ENCODE measurements around the gene LAMA5.

Gene LAMA5

DNA sequence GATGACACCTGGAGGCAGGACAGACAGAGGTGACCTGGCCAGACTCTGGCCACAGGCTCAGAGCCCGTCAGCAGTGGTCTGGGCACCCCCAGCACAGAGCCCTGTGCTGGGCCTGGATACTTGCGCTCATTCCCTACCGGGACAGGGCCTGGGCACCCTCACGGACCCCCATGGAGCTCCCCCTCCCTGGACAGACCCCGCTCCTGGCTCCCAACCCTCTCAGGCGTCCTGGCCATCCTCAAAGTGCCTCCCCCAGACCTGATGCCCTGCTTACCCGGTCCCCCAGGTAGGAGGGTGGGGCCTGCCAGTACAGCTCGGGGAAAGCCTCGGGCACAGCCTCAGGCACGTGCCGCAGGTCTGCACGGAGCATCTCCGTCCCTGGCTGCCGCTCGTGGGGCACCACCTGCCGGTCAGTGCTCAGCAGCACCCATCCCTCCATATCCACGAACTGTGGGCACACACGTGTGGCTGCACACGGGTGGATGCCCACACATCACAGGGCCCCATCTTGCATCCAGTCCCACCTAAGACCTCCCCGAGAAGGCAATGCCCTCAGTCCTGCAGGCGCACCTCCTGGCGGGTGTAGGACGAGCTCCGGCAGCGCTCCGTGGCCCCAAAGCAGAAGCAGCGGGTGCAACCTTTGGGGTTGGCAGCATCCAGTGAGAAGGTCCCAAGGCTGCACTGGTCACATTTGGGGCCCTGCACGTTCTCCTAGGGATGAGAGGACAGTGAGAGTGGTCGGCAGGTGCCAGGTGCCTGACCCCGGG is 40.0 kb downstream of the LAMA5 start:
- DNase-seq = no peak

DNA sequence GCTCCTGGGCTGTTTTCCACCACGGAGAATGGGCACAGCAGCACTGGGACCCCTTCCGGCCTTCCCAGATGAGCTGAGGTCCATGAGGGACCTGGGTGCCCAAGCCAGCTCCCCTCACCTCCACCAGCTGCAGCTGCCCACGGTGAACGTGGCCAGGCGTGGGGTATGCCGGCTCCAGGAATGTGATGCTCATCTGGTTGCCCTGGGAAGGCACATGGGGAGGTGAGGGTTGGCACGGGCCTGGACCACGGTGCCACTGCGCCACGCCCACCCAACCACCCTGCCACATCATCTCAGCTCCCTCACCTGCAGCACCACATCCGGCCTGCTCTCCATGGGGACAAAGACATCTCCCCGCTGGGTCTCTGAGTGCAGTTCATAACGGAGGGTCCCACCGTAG is 40.6 kb downstream of the LAMA5 start:
- DNase-seq = no peak

DNA sequence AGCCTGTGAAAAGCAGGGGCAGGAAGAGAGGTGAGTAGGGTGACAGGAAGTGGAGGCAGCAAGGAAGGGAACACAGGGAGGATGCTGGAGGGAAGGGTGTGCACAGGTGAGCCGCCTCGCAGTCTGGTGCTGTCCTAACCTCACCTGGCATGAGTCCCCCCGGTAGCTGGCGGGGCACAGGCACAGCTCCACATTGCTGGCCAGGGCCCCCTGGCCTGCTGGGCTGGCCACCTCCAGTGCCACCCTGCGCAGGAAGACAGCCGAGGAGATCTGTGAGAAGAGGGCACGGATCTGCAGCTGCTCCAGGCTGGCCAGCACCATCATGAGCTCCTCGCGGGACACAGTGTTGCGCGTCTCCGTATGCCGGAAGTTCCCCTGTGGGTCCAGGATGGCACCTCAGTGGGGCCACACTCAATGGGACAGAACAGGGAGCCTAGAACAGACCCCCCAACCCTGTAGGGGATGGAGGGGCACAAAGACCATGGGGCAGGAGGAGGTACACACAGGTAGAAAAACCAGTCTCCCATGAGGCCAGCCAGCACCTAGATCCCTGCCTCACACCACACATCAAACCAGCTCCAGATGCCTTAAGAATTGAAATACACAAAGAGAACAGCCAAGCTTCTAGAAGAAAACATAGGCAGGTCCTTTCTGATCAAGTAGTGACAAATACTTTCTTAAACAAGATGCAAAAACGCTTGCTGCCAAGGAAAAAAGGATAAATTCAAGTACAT is 41.8 kb downstream of the LAMA5 start:
- DNase-seq = no peak

DNA sequence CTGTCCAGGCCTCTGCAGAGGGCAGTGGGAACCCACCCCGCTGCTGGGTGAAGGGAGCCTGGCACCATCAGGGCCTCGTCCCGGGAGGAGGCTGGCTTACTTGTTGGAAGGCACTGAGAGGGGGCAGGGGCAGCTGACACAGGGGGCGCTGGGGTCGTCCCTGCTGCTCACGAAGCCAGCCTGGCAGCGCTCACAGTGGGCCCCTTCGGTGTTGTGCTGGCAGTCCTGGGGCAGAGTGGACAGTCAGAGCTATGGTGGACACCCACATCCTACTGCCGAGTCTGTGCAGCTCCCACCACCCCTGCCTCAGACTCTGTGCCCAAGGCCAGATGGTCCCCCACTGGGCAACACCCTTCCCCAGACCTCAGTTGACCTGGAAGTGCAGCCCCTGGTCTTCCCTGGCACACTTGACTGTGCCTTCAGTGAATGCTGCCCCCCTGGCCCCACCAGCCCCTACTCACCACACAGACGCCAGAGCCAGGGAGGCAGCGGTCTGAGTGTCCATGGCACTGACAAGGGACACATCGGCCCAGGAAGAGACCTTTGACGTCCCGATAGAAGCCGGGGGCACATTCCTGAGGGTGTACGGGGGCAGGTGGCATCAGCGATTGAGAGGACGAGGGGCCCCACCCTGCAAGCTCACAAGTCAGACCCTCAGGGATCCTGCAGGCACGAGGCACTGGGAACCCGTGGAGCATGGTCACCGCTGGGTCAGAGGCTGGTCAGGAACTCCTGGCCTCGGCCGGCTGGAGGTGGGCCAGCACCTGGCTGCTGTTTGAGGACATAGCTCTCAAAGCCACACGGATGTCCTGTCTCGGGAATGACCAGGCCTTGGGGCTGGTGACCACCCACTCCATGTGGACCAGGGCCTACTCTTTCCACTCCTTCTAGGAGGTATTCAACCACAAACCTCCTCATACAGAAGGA is 42.9 kb downstream of the LAMA5 start:
- no peak for DNase-seq

DNA sequence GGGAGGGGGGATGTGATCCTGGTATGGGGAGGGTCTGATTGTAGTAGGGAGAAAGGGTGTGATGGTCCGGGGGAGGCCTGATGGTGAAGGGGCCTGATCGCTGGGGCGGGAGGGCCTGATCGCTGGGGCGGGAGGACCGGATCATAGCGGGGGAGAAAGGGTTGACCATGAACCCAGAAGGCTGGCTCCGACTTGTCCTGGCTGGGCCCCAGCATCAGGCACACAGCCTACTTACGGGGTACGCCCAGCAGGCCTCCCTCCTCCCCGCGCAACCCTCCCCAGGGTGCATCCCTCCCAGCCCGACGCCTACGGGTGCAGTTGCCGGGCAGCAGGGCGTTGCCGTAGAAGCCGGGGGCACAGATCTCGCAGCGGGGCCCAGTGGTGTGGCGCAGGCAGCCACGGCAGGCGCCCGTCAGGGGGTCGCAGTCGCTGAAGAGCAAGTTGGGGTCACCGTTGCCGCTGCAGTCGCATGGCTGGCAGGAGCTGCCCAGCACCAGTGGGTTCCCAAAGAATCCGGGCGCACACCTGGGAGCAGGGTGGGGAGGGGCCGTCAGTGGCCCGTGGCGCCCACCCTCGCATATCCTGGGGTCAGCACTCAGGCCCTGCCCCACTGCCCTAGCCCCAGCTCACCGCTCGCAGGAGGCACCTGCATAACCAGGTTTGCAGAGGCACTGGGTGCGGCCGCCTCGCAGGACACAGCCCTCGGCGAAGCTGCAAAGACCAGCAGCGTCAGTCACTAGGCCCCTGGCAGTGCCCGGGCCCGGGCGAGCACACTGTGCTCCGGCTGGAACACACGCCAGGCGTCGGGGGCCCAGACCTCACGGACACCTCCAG is 43.7 kb downstream of the LAMA5 start:
- no peak for DNase-seq

DNA sequence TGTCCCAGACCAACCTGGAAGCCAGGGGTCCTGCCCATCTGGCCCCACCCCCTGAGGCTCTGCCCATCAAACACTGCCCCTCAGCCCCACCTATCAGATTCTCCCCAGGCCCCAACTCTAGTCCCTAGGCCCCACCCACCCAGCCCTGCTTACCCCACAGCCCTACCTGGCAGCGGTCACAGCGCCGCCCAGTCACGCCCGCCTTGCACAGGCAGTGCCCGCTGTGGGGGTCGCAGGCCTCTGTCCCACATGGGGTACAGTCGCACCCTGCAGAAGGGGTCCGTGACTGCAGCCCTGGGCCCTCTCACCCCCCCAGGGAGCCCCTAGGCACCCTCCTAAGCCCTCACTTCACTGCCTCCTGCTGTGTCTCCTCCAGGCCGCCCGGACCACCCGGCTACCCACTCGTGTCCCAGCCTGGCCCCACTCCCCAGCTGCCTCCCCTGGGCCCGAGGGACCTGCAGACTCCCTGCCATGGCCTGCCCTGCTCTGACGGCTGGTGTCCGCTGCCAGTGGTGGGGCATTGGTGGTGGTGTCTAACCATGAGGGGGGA is 44.5 kb downstream of the LAMA5 start:
- DNase-seq = no peak

DNA sequence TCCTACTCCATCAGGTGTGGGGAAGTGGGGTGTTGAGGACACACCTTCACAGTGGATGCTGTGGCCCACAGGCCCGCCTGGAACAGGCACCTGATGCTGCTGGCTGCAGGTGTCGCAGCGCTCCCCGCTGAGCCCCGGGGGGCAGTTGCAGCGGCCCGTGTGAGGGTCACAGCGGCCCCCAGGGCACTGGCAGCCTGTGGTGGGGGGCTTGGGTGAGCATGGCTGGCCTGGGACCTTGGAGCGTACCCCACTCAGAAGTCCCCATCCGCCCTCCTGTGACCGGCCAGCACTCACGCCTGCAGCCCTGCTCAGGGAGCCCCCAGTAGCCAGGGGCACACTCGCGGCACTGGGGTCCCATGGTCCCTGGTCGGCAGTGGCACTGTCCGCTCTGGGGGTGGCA is 45.1 kb downstream of the LAMA5 start:
- no peak for DNase-seq

DNA sequence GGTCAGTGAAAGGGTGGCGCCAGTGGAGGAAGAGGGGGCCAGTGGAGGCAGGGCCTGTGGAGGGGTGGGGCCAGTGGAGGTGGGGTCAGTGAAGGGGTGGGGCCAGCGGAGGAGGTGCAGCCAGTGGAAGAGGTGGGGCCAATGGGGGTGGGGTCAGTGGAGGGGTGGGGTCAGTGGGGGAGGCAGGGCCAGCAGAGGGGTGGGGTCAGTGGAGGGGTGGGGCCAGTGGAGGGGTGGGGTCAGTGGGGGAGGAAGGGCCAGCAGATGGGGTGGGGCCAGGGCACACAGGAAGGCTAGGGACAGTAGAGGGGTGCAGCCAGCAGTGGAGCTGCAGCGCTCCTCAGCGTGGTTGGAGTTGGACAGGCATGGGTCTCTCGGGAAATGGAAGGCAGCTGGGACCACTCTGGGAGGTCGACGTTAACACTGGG is 45.6 kb downstream of the LAMA5 start:
- DNase-seq = no peak

DNA sequence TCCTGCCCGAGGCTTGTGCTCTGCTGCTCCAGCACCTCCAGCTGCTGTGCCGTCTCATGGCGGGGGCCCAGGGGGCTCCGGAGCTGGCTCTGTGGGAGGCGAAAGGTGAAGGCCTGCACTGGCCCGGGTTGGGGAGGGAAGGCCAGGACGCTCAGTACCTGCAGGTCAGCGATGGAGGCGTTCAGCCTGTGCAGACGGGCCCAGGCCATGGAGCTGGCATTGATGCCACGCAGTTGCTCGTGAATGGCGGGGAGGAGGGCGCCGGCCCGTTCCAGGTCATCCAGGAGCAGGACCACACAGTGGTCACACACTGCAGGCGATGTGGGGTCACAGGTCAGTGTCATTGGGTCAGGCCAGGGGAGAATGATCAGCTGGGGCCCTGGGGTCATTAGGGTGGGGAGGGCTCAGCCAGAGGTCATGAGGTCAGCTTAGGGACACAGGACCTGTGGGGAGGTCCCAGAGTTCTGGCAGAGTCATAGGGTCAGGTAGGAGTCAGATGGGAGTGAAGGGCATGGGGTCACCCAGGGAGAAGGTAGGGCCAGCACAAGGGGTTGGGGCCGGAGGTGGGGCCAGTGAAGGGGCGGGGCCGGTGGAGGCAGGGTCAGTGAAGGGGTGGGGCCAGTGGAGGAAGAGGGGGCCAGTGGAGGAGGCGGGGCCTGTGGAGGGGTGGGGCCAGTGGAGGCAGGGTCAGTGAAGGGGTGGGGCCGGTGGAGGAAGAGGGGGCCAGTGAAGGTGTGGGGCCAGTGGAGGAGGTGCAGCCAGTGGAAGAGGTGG is 46.3 kb downstream of the LAMA5 start:
- DNase-seq = no peak

DNA sequence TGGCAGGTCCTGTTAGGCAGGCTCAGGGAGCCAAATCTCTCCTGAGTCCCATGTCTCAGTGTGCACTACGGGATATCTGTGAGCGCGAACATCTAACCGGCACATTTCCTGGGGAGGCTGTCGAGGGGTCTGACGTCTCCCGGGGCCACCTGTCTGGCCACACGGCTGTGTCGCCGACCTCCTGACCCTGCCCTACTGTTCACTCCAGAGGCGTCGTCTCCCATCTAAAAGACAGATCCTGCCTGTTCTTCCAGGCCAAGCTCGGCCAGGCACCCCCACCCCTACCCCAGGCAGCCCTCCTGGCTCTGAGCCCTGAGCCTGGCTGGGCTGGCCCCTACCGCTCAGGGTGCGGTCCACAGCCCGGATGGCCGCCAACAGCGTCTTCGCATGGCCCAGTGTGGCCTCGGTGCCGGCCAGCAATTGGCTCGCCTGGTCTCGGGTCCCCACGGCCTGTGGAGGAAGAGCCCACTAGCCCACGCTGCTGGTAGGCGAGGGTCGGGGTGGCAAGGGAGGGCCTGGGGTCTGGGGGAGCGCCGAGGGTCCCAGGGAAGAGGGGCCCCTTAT is 47.7 kb downstream of the LAMA5 start:
- no peak for DNase-seq

DNA sequence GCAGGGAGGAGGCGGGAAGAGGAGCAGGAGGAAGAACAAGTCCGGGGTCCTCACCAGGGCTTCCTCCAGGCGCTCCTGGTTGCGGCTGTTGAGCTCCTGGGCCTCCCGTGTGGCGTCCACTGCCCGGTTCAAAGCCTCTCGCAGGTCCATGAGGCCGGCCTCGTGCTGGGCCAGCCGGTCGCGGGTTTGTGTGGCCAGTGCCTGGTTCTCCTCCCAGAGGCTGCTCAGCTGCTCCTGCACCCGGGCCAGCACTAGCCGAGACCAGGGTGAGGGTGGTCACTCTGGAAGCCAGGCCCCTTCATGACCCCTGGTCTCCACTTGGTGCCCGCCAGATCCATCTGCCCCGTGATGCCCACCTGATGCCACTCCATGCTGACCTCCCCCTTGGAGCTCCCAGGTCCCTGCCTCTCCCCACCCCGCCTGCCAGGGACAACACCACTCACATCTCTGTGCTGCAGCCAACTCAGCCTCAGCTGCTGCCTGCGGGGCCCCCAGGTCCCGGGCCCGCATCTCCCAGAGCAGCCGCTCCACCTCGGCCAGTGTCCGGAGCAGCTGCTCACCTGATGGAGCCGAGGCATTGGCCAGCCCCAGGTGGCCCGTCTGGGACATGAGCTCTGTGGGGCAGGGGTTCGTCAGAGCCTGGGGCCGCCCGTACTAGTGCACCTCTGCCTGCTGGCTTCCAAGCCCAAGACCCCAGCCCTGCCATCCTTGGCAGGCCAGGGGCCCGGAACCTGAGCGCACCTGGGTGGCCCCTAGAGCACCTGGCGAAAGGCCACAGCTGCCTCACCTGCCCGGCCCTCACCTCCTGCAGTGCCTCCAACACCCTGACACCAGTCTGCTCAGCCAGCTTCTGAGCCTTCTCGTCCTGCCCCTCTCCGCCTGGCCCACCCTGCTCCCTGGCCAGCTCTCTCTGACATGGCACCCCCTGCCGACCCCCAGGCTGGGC is 48.4 kb downstream of the LAMA5 start:
- DNase-seq = no peak

DNA sequence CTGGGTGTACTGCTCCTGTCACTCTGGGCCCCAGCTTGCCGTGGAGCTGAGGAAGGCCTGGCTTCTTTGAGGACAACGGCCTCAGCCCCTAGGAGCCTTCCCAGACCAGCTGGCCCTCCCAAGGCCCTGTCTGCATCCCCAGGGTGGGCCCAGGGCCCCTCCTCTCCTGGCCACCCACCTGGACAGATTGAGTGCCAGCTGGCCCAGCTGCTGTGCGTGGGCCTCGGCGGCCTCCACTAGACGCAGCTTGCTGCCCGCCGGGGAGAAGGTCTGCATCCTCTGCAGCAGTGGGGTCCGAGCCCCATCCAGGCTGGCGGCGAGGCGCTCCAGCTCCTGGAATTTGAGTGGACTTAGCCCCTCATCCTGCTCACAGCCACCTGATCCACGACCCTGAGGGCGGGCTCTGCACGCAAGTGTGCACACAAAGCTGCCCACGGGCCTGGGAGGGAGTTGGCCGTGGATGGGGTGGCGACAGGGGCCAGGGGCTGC is 49.9 kb downstream of the LAMA5 start:
- DNase-seq = no peak

DNA sequence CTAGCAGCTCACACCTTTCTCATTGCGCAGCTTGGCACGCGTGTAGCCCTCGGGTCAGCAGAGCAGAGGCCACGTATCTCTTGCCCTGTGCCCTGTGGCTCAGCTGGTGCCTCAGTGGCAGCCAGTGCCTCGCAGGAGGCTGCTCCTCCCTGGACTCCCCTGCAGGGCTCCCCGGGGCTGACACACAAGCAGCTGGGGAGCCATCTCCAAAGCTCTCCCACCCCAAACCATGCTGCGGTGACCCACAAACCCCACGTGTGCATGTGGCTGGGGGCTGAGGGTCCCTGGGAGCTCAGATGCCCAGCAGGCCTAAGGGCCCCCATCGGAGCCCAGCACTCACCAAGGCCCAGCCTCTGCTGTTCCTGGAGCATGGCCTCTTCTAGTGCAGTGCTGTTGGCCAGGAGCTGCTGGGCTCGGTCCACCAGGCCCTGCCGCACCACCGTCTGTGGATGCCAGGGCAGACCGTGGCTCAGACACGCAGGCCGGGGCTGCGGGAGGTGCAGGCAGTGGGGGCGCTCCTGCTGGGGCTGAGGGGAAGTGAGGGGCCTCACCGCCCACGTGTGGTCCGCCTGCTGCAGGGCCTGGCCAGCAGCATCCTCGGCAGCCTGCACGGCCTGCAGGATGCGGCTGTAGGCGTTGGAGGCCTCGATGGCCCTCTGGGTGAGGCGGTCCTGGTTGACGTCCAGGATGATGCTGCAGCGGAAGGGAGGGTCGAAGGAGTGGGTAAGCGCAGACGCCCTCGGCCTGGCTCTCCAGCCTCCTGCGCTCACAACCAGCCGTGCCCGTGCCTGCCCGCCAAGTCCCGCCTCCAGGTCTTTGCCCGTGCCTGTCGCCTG is 50.6 kb downstream of the LAMA5 start:
- no peak for DNase-seq

DNA sequence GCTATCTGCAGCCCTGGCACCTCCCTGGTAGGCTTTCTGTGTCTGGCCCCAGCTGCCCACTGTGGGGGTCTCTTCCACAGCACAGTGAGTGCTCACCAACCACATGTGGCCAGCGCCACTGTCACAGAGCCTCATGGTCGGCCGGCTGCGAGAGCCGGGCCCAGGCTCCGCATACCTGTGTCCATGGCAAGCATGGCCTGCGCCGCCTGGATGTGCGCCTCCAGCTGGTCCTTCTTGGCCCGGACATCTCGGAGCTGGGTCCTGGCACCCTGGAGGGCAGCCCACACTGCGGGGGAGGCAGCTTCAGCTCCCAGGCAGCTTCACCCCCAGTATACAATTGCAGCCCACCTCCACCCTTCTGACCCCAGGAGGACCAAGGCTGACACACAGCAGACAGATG is 51.3 kb downstream of the LAMA5 start:
- no peak for DNase-seq

DNA sequence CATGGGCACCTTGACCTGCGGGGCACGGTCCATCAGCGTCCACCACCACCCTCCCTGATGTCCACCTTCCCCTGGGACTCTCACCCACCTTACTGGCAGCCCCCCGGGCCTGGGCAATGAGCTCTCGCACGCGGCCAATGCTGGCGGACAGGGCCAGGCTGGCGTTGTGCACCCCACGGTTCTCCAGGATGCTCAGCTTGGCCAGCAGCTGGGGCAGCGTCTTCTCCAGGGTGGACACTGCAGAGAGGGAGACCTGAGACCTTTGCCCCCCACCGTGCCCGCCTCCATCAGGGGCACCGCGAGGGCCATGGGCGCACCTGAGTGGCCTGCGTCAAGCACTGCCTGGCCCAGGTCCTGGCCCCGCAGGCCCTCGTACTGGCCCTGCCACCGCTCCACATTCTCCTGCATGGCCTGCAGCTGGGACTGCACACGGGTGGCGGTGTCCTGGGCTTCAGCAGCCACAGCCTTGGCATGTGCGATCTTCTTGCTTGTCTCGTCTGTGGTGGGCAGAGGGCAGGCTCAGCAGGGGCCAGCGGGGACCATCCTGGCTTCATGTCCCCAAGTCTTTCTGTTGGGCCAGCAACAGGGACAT is 52.3 kb downstream of the LAMA5 start:
- DNase-seq = no peak

DNA sequence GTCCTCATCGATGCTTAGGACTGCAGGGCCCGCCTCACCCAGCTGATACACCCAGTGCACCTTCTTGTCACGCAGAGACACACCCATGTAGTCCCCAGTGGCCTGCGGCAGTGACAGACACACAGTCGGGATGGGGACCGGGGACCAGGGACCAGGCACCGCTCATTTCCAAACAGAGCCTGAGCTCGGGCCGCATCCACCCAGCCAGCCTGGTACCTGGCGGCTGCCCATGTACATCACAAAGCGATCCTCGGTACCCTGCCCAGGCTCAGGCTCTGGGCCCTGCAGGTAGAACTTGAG is 52.8 kb downstream of the LAMA5 start:
- no peak for DNase-seq

DNA sequence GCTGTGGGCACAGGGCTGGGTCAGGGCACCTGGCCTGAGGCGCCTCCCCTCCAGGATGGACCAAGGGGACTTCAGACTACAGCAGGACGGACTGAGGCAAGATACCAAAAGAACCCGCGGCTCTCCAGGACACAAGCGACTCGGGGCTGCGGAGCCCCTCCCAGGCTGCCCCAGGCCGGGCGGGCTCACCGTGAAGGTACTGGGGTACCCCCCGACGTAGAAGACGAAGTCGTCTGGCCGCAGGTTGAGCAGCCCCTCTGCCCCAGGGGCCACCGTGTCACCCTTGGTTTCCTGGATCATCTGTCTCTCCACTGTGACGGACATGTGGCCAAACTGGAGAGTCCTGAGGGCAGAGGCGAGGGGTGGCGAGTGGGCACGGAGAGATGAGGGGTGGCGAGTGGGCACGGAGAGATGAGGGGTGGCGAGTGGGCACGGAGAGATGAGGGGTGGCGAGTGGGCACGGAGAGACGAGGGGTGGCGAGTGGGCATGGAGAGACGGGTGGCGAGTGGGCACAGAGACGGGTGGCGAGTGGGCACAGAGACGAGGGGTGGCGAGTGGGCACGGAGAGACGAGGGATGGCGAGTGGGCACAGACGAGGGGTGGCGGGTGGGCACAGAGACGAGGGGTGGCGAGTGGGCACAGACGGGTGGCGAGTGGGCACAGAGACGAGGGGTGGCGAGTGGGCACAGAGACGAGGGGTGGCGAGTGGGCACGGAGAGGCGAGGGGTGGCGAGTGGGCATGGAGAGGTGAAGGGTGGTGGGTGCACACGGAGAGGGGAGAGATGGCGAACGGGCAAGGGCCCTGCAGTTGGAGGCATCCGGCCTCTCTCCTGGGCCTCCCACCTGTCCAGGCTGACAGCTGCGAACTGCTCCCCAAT is 53.4 kb downstream of the LAMA5 start:
- no peak for DNase-seq

DNA sequence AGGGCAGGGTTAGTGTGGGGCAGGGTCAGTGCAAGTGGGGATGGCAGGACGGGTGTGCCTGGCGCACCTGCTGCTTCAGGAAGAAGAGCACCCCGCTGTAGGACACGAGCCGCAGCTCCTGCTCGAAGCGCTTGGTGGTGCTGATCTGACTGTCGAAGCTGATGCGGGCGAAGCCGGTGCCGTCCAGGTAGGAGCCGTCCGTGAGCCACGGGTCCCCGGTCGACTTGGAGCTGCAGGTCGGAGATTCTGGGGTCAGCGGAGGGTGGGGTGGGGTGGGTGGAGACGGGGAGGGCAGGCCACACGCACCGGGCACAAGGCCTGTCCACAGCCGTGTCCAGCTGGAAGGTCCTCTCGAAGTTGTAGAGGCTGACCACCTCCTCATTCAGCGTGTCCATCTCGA is 54.1 kb downstream of the LAMA5 start:
- no peak for DNase-seq

Measured in MV-4-11 (cell line).